GM18870 (cell line): ENCODE data around the gene RNASE11.

Experiments used
- ATAC-seq: cut with Tn5 transposase; IDR thresholded peaks from one replicate; pipeline ENCODE4 v1.9.1; 2021; ENCODE audit warnings: moderate library complexity; ENCODE audit not compliant: unreplicated experiment

RNASE11 gene

GRCh38 chr14:20546877-20547276 is 40.9 kb downstream of the RNASE11 start:
- no peak for ATAC-seq

GRCh38 chr14:20539906-20540305 is 47.9 kb downstream of the RNASE11 start:
- ATAC-seq = no peak
